HG03135 (cell line): ENCODE data around the gene FGD4.
A peak's percentile ranks its signal among the peaks of the same experiment; 100 is the strongest.

Experiments
- ATAC-seq: cut with Tn5 transposase; IDR thresholded peaks from one replicate; pipeline ENCODE4 v1.9.1; 2021; ENCODE audit warnings: mild to moderate bottlenecking, moderate library complexity; ENCODE audit not compliant: unreplicated experiment

The FGD4 gene

DNA sequence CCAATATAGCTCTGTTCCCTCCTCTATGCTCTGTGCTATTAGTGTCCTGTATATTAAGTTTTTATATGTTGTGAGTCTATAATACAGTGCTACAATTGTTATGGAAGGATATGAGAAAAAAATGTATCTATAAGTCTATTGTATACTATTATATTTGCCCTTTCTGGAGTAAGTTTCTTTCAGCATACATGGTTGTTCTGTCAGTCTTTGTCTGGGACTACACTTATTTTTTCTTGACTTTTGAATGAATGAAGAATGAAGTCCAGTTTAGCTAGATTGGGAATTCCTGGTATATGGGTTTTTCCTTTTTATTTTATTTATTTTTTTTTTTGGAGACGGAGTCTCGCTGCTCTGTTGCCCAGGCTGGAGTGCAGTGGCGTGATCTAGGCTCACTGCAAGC, 203.7 kb downstream of the FGD4 start:
- ATAC-seq: no peak

- peak; percentile 92 for ATAC-seq
These were observed 204.5 kb downstream of the FGD4 start for GRCh38 chr12:32603858-32604257.

DNA sequence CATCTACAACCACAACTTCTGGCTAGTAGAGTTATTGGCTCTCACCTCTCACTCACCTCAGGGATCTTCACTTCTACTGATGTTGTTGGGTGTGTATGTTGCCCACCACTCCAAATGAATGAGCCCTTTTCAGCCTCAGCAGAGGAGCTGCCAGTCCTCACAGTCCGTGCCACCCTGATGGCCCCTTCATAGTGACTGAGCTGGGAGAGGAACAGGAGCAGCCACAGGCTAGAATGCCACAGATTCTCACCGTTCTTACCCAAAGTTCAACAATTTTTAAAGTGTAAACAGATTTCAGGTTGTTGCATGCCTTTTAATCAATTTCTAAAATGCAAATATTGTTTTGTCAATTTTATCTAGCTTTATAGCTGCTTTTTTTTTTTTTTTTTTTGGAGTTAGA, 205.2 kb downstream of the FGD4 start:
- ATAC-seq: no peak

DNA sequence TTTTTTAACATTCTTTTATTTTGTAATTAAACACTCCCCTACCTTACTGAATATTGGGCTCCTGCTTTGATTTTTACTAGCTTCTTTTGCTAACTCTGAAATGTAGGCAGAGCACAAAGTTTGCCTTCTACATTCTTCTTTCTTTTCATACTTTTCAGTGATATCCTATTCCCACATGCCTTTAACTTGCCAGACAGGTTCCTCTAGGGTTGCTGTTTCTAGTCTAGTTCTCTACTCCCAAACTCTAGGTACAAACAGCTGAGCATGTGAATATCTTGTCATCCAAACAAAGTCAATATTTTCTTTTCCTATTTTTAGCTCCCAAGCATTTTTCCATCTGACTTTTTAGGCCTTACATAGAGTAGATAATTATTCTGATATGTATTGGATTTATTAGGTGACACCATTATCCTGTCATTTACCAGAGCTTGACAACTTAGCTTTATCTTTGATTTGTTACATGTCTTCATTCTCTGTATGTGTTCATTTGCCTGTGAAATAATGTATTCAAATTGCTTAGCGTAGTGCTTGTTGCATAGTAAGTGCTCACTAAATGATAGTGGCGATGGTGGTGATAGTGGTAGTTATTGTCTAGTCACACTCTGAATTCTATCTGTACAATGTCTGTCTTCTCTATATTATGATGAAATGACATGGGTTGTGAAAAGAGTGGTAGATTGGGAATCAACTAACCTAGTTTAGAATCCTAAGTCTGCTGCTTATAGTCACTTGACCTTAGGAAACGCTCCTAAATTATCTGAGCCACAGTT, 206.2 kb downstream of the FGD4 start:
- ATAC-seq: no peak

DNA sequence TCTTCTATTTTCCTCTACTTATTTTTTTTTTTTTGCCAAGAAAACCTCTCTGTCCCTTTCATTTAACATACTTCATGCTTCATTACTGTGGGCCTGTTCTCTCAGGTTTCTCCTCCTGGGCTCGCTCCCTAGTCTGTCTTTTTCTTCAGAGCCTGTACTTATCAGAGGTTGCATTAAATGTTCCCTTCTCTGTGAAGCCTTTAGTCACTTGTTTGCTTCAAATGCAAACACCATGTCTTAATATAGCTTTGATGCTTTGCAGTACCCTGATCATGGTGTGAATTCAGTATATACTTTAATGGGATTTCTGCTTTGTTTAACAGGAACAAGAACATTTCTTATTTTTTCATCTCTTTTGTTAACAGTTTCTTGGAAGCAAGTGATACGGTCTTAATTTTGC, 207.1 kb downstream of the FGD4 start:
- ATAC-seq: no peak

DNA sequence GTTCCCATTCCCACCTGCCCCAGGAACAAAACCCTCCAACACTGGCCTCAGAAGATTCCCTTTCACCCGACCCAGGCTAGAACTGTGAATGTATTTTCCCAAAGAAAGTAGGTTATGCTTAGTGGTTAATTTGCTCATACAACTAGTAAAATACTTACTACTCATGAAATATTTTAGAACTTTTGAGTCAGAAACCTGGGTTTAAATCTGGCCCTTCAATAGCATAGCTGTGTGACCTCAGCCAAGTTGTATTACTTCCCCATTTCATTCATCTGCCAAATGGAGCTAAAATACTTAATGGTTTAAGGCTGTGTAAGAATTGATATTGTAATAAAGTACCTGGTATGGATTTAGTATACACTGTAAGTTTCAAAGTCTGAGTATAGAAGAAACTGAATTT, 210.6 kb downstream of the FGD4 start:
- ATAC-seq: no peak

DNA sequence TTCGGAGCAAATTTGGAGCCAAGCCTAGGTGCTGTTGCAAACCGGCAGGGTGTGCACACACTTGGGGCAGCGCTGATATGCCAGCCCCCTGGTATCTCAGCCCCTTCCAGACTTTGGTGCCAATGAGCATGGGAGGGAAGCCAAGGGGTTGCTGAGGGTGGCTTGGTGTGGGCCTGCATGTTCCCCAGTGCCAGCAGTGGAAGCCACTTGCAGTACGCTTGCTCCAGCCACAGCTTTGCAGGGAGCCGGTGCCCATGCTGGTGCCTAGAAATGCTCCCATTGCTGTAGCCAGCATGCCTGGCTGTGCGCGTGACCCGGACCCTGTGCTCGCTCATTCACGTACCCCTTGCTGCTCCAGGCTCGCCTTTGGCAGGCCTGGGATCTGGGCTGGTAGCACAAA, 212.6 kb downstream of the FGD4 start:
- ATAC-seq: no peak

DNA sequence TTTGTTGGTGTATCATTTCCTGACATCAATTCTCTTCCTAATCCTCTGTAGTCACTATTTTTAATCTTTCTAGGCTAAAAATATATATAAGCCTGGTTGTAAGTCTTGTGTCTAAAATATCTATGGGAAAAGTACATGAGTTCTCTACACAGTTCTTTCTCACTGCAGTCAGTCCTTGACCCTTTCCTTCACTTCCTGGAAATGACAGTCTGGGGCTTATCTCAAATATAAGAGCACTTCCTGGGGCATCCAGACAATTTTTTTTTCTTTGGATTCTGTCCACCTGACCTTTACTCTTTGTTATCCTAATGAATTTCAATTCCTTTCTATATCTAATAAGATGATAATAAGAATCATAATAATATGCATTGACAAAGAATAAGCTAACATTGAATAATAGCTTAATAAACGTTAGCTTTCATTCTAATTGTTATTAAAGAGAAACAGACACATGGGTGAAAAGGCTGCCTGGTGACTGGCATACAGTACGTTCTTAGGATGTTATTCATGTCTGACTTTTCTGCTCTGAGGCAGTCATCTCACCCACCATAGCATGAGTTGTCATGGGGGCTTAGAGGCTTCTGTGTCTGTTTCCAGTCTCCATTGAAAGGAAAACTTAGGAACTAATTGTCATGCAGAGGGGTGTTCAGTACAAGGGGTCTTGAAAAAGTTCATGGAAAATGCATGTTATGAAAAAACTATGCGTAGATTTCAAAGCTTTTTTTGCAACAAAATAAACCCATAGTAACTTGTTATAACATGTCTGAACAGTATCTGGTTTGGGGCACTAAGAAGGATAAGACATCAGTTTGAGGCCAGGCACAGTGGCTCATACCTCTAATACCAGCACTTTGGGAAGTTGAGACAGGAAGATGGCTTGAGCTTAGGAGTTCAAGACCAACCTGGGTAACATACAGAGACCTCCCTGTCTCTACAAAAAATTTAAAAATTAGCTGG, 213.6 kb downstream of the FGD4 start:
- no peak for ATAC-seq

GRCh38 chr12:32615441-32615840, 216.1 kb downstream of the FGD4 start:
- ATAC-seq: no peak

DNA sequence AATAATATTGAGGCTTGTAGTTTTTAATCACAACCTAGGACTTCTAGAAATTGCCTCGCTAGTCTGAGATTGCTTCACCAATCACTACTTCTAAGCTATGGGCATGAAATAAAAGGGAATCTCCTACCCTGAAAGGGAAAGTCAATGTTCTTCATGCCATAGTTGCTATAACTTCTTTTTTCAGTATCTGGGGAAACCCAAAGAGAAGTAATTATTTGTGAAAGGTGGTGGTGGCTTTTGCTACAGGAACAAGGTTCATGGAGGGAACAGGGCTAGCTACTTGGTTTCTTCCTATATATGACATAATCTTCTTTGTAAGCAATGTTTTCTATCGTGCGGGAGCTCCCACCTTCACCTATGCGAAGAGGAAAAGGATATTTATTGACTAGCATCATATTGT, 218.2 kb downstream of the FGD4 start:
- no peak for ATAC-seq

DNA sequence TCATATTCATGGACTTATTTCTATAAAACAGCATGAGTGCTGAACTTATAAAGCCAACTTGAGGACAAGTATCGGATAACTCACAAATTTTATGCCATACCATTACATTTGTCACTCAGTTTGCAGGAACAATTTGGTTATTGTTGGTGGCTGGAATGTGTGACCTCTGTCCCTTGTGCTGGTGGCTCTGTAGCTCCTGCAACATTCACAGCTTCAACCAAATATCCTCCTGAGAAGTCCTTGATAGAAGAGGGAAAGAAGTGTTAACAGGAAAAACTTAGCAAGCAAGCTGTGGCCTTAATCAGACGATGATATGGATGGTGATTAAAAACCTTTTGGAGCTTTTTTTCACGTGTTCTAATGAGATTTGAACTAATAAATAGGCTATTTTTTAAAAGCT, 218.8 kb downstream of the FGD4 start:
- no peak for ATAC-seq

GRCh38 chr12:32627976-32628375, 228.6 kb downstream of the FGD4 start:
- no peak for ATAC-seq

DNA sequence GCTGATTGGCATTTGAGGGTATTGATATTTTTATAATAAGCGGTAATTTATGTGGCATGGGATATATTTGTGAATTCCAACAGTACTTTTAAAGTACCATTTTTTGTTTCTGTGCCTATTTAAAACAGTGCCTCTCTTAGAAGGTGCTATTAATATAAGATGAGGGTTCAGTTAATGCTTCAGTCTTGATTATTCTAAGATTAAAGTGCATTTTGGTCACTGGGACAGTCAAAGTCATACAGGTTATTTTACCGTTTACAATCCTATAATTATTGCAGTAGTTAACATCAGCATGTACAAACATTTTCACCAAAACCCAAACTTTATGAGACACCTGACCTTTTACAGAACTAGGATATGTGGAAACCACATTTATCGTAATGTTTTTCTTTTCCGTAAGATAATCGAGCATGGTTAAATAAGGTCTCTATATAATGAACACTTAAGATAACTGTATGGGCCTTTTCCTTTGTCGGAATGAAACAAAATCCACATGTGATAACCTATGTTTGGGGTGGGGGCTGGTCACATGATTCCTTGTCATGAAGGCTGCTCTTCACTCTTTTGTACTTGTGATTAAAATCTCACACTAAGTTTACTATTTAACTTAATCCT, 242.0 kb downstream of the FGD4 start:
- ATAC-seq: no peak

- no peak for ATAC-seq
These were observed 245.1 kb downstream of the FGD4 start for GRCh38 chr12:32644431-32644830.

DNA sequence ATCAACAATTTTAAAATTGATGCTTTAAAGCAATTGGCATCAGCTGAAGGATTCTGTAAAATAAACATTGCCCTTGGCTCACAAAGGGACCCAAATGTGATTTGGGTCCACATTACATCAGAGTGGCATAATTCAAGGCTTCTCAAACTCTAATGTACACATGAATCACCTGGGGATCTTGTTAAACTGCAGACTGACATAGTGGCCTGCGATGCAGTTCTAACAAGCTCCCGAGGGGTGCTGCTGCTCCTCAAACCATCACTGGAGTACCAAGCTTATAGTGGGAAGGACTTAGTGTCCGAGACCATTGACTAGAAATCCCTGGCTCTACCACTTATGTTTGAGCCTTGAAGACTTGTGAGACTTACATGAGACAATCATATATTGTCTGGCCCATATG, 247.9 kb downstream of the FGD4 start:
- no peak for ATAC-seq

DNA sequence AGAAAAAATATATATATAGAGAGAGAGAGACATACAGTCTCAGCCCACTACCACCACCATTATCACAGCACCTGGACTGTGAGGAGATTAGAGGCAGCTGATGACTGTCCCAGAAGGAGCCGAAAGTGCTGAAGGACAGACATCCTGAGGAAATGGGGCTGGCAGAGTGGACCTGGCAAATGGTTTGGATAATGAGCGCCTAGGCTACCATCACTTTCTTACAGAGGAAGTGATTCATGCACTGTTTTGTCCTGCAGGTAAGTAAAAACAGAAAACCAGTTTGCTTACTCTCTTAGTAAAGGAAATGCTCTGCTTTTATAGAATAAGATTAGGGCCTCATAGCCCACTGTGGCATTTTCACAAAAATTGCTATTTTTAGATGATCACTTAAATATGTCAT, 251.2 kb downstream of the FGD4 start:
- no peak for ATAC-seq

DNA sequence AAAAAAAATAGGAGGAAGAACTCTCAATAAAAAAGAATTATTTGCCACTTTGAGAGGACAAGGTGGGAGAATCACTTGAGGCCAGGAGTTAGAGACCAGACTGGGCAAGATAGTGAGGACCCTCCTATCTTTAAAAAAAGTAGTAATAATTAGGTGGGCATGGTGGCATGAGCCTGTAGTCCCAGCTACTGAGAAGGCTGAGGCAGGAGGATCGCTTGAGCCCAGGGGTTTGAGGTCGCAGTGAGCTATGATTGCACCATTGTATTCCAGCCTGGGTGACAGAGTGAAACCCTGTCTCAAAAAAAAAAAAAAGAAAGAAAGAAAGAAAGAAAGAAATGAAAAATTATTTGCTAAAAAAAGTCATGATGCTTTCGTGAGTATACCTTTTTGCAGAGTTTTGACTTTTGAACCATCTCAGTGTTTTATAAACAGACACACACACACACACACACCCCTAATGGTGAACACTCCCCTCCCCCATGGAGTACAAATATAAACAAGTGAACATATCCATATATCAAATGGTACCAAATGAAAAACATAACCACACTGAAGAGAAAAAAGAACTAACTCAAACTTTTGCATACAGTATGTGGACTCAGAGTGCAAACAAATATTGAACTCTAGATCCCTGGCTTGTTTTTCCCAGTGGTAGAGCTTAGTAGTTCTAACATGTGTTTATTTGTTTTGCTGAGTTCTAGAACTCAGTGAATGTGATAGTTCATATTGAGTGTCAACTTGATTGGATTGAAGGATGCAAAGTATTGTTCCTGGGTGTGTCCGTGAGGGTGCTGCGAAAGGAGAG, 252.0 kb downstream of the FGD4 start:
- no peak for ATAC-seq

DNA sequence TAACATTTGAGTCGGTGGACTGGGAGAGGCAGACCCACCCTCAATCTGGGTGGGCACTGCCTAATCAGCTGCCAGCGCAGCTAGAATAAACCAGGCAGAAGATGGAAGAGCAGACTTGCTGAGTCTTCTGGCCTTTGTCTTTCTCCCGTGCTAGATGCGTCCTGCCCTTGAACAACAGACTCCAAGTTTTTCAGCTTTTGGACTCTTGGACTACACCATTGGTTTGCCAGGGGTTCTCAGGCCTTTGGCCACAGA, 252.5 kb downstream of the FGD4 start:
- ATAC-seq: no peak

- no peak for ATAC-seq
These were observed 260.6 kb downstream of the FGD4 start for GRCh38 chr12:32659908-32660440.

- no peak for ATAC-seq
These were observed 262.3 kb downstream of the FGD4 start for GRCh38 chr12:32661706-32662105.

GRCh38 chr12:32662665-32663064, 263.3 kb downstream of the FGD4 start:
- ATAC-seq: no peak
